Right lobe of liver (tissue), 4 donors: ENCODE data around the gene ITGA8.

ENCODE experiments used
- CTCF ChIP-seq, 4 donors: fragments of 200-600 bp in 3 of 4; fragments of 450-650 bp in 1 of 4; IDR thresholded peaks; one replicate each; pipeline versions ENCODE4 v1.5.1 to v1.8.0; 2016 to 2022; ENCODE audit warnings: antibody characterized with exemption in 4 of 4, mild to moderate bottlenecking in 2 of 4
- POLR2A ChIP-seq: fragments of 450-650 bp; IDR thresholded peaks from one replicate; pipeline ENCODE4 v1.6.1; 2017; ENCODE audit warnings: antibody characterized with exemption, mild to moderate bottlenecking
- donor health status: DM: no; HTN: no; CAD: no.
- donor health status: DM: no; HTN: no; CAD: no.
- donor health status: DM: no; HTN: yes; CAD: no.

- TF ChIP-seq CTCF (IDR thresholded peaks at IDR 0.05) (no peak), POLR2A (no peak)
Observed at GRCh38 chr10:15670880-15671279, 48.8 kb downstream of the ITGA8 start.
